Cardiac muscle cell (in vitro differentiated cells and primary cell): ENCODE results near the gene TLE2. TPM values are rescaled to one million over a fixed set of nuclear protein-coding genes. Genes with fewer than 3 reads are reported as not detected.

Experiments used
- DNase-seq, 2 donors: peaks; one replicate each; pipeline versions ENCODE4 v3.0.0 to v3.0.0-alpha.2; 2010 to 2017; ENCODE audit warnings: low read depth in 1 of 2, low spot score in 1 of 2
- H3K27ac ChIP-seq: fragments of 200-600 bp; sonication (generic); 2 replicates; pipeline ENCODE4 v1.5.1; 2016
- H3K27me3 ChIP-seq: fragments of 200-600 bp; sonication (generic); 2 replicates; pipeline ENCODE4 v1.6.0; 2016; ENCODE audit warnings: control low read depth
- H3K36me3 ChIP-seq: fragments of 200-600 bp; sonication (generic); 2 replicates; pipeline ENCODE4 v1.5.1; 2016; ENCODE audit warnings: control low read depth
- H3K4me1 ChIP-seq: fragments of 200-600 bp; sonication (generic); 2 replicates; pipeline ENCODE4 v1.8.1; 2017; ENCODE audit warnings: low read depth, mild to moderate bottlenecking, mixed run types
- H3K4me3 ChIP-seq: fragments of 200-600 bp; sonication (generic); 2 replicates; pipeline ENCODE4 v1.5.1; 2016; ENCODE audit warnings: mild to moderate bottlenecking
- H3K9me3 ChIP-seq: fragments of 200-600 bp; sonication (generic); 2 replicates; pipeline ENCODE4 v1.5.1; 2017; ENCODE audit warnings: low read depth, mild to moderate bottlenecking, control low read depth
- CTCF ChIP-seq: IDR thresholded peaks from 2 replicates; pipeline ENCODE4 v1.5.1; 2012; ENCODE audit warnings: low read depth, mild to moderate bottlenecking, low read length
- polyA plus RNA-seq: library from polyadenylated mRNA; unstranded; fragments of >200 nt; fragmentation: Nextera tagmentation; extraction: Ambion mirVana; gene quantifications from 2 replicates; pipeline ENCODE4 v1.2.1, GENCODE V29; 2016
- total RNA-seq: library from RNA; depleted of rRNA; stranded (reverse); fragments of >200 nt; gene quantifications from 2 replicates; pipeline ENCODE4 v1.2.3, GENCODE V29; 2016

Gene TLE2
- total and polyA plus RNA-seq, 2 experiments from 2014 or later: 95.9 to 105 TPM

- no peak for DNase-seq
- Histone ChIP-seq H3K36me3 (peaks cover 26% of the 10 kb centered on the region), H3K9me3 (no peaks in the 10 kb centered on the region), H3K27me3 (no peaks in the 10 kb centered on the region), H3K4me3 (no peak overlapping the region), H3K4me1 (peaks cover 12% of the 10 kb centered on the region), H3K27ac (no peak overlapping the region)
- no peak for TF ChIP-seq CTCF
Observed at GRCh38 chr19:3058821-3059314, 29.8 kb upstream of the TLE2 start.

GRCh38 chr19:3058009-3058820, 29.1 kb upstream of the TLE2 start:
- Histone ChIP-seq H3K27me3 (no peaks in the 10 kb centered on the region), H3K9me3 (no peaks in the 10 kb centered on the region), H3K4me1 (peaks cover 12% of the 10 kb centered on the region), H3K36me3 (peaks cover 26% of the 10 kb centered on the region), H3K4me3 (no peak overlapping the region), H3K27ac (no peak overlapping the region)
- no peak for TF ChIP-seq CTCF
- DNase-seq: no peak

GRCh38 chr19:3057275-3057714, 28.2 kb upstream of the TLE2 start:
- H3K4me3 ChIP-seq: no peak overlapping the region
- peak; percentile 7 for TF ChIP-seq CTCF

GRCh38 chr19:3056417-3057088, 27.5 kb upstream of the TLE2 start:
- peak overlapping the region; percentile 45 for H3K27ac ChIP-seq

More at GRCh38 chr19:3057275-3057714, 28.2 kb upstream of the TLE2 start:
- peak overlapping the region; percentile 45 for H3K27ac ChIP-seq
- peaks cover 12% of the 10 kb centered on the region for H3K4me1 ChIP-seq
- peak in 1 of 2 donors; percentile 90 for DNase-seq
- H3K27me3 ChIP-seq: no peaks in the 10 kb centered on the region
- H3K36me3 ChIP-seq: peaks cover 26% of the 10 kb centered on the region
- no peaks in the 10 kb centered on the region for H3K9me3 ChIP-seq

More at GRCh38 chr19:3056417-3057088, 27.5 kb upstream of the TLE2 start:
- no peak for DNase-seq
- Histone ChIP-seq H3K9me3 (no peaks in the 10 kb centered on the region), H3K36me3 (peaks cover 26% of the 10 kb centered on the region), H3K4me3 (no peak overlapping the region), H3K4me1 (peaks cover 12% of the 10 kb centered on the region), H3K27me3 (no peaks in the 10 kb centered on the region)
- no peak for TF ChIP-seq CTCF
